ENCODE results near the gene C11orf68.
A peak's percentile ranks its signal among the peaks of the same experiment; 100 is the strongest.

The C11orf68 gene

GRCh38 chr11:65886826-65887722 lies 31.8 kb downstream of the C11orf68 start:
- TF ChIP-seq ZFX (IDR thresholded peaks at IDR 0.05; ENCODE audit: borderline replicate concordance) (no peak), CTCF (IDR thresholded peaks at IDR 0.05) (no peak)
- H3K27ac ChIP-seq = peak overlapping the region; percentile 82

- TF ChIP-seq ZFX (IDR thresholded peaks at IDR 0.05; ENCODE audit: borderline replicate concordance) = no peak
- TF ChIP-seq CTCF (IDR thresholded peaks at IDR 0.05) = no peak
These were observed 32.9 kb downstream of the C11orf68 start for GRCh38 chr11:65885808-65886536.

GRCh38 chr11:65885231-65885630 lies 33.6 kb downstream of the C11orf68 start:
- no peak overlapping the region for H3K27ac ChIP-seq
- TF ChIP-seq ZFX (IDR thresholded peaks at IDR 0.05; ENCODE audit: borderline replicate concordance) (no peak), CTCF (IDR thresholded peaks at IDR 0.05) (no peak)

More at GRCh38 chr11:65885808-65886536, 32.9 kb downstream of the C11orf68 start:
- H3K27ac ChIP-seq = peak overlapping the region; percentile 82; the same call in 1 of the 2 replicates

- TF ChIP-seq CTCF (IDR thresholded peaks at IDR 0.05) (peak; percentile 99), ZFX (IDR thresholded peaks at IDR 0.05; ENCODE audit: borderline replicate concordance) (no peak)
- H3K27ac ChIP-seq = no peak overlapping the region
These were observed 34.2 kb downstream of the C11orf68 start for GRCh38 chr11:65884716-65885092.

- no peak overlapping the region for H3K27ac ChIP-seq
- TF ChIP-seq ZFX (IDR thresholded peaks at IDR 0.05; ENCODE audit: borderline replicate concordance) = no peak
- no peak for TF ChIP-seq CTCF (IDR thresholded peaks at IDR 0.05)
These were observed 34.8 kb downstream of the C11orf68 start for GRCh38 chr11:65883786-65884715.

GRCh38 chr11:65883058-65883761 lies 35.7 kb downstream of the C11orf68 start:
- no peak for TF ChIP-seq ZFX (IDR thresholded peaks at IDR 0.05; ENCODE audit: borderline replicate concordance)
- TF ChIP-seq CTCF (IDR thresholded peaks at IDR 0.05) = no peak
- H3K27ac ChIP-seq = no peak overlapping the region

Measured in 22Rv1 (cell line).